Progenitor cell of endocrine pancreas (in vitro differentiated cells): ENCODE data around the gene C1QTNF7. TPM values are rescaled to one million over a fixed set of nuclear protein-coding genes. Genes with fewer than 3 reads are reported as not detected.

Source experiments
- DNase-seq: peaks from one replicate; pipeline ENCODE4 v3.0.0; 2021; ENCODE audit warnings: low spot score; ENCODE audit not compliant: unreplicated experiment
- H3K27ac Mint-ChIP-seq: 2 replicates; pipeline ENCODE4 v1.8.0; 2021; ENCODE audit warnings: mild to moderate bottlenecking, moderate library complexity, mixed read lengths
- H3K27me3 Mint-ChIP-seq: 2 replicates; pipeline ENCODE4 v1.8.0; 2021; ENCODE audit warnings: mixed read lengths
- H3K36me3 Mint-ChIP-seq: 2 replicates; pipeline ENCODE4 v1.8.0; 2022; ENCODE audit warnings: mixed read lengths; ENCODE audit not compliant: insufficient read depth
- H3K4me1 Mint-ChIP-seq: 2 replicates; pipeline ENCODE4 v1.8.0; 2021; ENCODE audit warnings: low read depth, mixed read lengths
- H3K4me3 Mint-ChIP-seq: 2 replicates; pipeline ENCODE4 v1.8.0; 2021; ENCODE audit warnings: low read depth, mild to moderate bottlenecking, moderate library complexity, mixed read lengths
- H3K9me3 Mint-ChIP-seq: 2 replicates; pipeline ENCODE4 v1.8.0; 2021; ENCODE audit warnings: low read depth, mixed read lengths
- total RNA-seq: library from RNA; stranded (reverse); gene quantifications from 2 replicates; pipeline ENCODE4 v1.2.1, GENCODE V29; 2021
- TF ChIP-seq, protein P1 (sequence below): fragments of 200-600 bp; sonication (generic); IDR thresholded peaks from one replicate; pipeline ENCODE4 v1.5.0; 2021; ENCODE audit warnings: antibody characterized with exemption, mild to moderate bottlenecking; ENCODE audit not compliant: unreplicated experiment

Gene C1QTNF7
- total RNA-seq, 1 donor from 2014 or later, result not detected

DNA sequence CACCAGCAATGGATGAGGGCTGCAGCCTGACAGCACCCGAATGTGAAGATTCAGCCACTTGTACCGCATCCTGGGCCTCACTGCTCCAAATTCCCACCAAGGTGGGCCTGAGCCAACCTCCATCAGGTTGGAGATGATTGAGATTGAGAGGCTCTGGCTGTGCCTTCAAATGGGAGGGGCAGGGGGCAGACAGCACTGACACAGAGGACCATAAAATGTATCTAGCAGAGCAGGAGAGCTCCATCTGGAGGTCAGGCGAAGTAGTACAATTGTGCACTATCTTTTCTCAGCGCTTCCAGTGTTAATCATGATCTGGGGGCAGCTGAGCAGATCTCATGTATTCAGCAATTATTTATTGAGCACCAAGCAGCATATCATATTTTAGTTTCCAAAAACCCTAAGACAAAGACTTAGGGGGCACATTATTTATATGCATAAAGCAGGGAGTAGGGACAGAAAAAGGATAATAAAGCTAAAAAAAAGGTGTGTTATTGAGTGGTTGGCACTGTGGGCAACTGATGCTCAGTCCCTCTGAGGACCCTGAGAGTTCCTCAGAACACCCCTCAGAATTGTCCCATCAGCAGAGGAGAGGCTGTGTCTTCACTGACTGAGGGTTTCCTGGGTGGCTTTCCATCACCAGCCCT lies 31.6 kb upstream of the C1QTNF7 start:
- no peak for DNase-seq
- Mint-ChIP-seq H3K9me3 (no peaks in the 10 kb centered on the region), H3K36me3 (no peaks in the 10 kb centered on the region), H3K27me3 (peaks cover 3% of the 10 kb centered on the region), H3K4me3 (no peak overlapping the region), H3K27ac (no peak overlapping the region), H3K4me1 (no peaks in the 10 kb centered on the region)
- TF ChIP-seq, protein P1, sequence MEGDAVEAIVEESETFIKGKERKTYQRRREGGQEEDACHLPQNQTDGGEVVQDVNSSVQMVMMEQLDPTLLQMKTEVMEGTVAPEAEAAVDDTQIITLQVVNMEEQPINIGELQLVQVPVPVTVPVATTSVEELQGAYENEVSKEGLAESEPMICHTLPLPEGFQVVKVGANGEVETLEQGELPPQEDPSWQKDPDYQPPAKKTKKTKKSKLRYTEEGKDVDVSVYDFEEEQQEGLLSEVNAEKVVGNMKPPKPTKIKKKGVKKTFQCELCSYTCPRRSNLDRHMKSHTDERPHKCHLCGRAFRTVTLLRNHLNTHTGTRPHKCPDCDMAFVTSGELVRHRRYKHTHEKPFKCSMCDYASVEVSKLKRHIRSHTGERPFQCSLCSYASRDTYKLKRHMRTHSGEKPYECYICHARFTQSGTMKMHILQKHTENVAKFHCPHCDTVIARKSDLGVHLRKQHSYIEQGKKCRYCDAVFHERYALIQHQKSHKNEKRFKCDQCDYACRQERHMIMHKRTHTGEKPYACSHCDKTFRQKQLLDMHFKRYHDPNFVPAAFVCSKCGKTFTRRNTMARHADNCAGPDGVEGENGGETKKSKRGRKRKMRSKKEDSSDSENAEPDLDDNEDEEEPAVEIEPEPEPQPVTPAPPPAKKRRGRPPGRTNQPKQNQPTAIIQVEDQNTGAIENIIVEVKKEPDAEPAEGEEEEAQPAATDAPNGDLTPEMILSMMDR, result peak; percentile 72

DNA sequence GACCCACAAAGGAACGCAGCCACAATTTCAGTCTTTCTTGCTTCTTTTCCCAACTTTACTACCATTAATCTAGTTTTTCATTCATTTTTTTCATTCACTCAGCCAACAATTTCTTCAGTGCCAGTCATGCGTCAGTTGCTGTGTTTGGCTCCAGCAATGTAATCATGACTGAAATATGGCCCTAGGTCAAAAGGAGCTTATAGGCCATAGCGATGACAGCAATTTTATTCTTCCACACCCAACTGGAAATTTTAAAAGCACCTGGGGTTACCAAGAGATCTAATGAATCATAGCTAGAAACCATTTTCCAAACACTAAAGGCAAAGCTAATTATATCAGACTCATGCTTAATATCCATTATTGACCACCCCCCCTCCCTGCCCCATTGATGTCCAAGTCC lies 29.8 kb upstream of the C1QTNF7 start:
- no peaks in the 10 kb centered on the region for H3K4me1 Mint-ChIP-seq
- peaks cover 3% of the 10 kb centered on the region for H3K27me3 Mint-ChIP-seq
- no peak overlapping the region for H3K4me3 Mint-ChIP-seq
- H3K9me3 Mint-ChIP-seq, result no peaks in the 10 kb centered on the region
- no peak for DNase-seq
- TF ChIP-seq, protein P1, result no peak
- no peaks in the 10 kb centered on the region for H3K36me3 Mint-ChIP-seq
- no peak overlapping the region for H3K27ac Mint-ChIP-seq

DNA sequence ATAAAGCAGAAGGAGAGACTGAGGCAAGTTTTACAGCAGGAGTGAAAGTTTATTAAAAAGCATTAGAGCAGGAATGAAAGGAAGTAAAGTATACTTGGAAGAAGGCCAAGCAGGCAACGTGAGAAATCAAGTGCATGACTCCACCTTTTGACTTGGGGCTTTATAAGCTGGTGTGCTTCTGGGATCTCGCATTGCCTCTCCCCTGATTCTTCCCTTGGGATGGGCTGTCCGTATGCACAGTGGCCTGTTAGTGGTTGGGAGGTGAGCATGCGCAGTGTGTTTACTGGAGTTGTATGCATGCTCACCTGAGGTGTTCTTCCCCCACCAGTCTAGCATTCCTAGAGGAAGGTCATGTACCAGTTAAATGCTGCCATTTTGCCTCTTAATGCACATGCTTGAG lies 29.1 kb upstream of the C1QTNF7 start:
- Mint-ChIP-seq H3K9me3 (no peaks in the 10 kb centered on the region), H3K27me3 (peaks cover 3% of the 10 kb centered on the region), H3K27ac (no peak overlapping the region), H3K4me1 (no peaks in the 10 kb centered on the region), H3K36me3 (no peaks in the 10 kb centered on the region), H3K4me3 (no peak overlapping the region)
- no peak for DNase-seq
- TF ChIP-seq, protein P1, result no peak

DNA sequence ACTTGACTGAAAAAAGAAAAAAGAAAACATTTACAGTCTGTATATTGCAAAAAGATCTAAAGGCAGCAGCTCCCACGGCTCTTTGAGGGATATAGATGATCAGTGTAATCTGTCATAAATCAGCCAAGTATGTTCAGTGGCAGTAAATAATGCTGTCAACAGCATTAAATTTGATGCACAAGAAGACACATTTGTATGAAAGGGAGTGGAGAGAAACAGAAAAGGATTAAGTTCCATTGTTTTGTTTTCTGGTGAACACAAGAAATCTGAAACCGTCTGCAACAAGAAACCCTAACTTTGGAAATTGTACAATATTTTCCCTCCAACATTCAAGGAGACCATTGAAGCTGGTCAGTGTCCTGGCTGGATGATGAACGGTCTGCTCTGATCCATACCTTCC lies 27.6 kb upstream of the C1QTNF7 start:
- no peaks in the 10 kb centered on the region for H3K9me3 Mint-ChIP-seq
- DNase-seq, result no peak

DNA sequence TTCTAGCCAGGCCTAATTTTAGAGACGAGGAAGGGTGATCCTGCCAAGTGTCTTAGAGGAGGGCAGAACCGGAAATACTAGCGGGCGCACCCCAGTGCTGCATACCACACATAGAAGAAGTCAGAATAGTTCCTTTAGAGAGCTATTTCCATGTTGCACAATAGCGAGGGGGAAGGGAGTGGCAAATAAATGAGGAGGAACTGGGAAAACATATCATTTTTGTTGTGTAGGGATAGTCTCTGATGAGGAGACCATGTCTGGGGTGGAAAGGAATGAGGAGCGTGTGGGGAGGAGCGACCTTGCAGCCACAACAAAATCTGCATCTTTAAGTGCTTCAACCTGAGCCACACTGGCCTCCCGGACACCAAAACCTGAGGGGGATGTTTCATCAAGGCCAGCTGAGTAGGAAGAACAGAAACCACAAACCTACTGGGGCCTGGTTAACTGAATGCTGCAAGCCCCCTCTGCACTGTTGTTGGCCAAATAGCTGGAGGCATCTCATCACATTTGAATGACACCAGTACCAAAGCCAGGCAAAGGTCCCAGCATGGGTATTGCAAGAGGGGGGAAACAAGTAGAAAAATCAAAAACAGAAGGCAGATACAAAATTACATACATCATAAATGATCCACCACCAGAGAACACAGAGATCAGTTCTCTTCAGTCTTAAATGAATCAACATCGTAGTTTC lies 26.7 kb upstream of the C1QTNF7 start:
- no peaks in the 10 kb centered on the region for H3K36me3 Mint-ChIP-seq
- H3K4me1 Mint-ChIP-seq, result no peaks in the 10 kb centered on the region
- DNase-seq, result no peak
- H3K27ac Mint-ChIP-seq, result no peak overlapping the region
- TF ChIP-seq, protein P1, result no peak
- no peaks in the 10 kb centered on the region for H3K9me3 Mint-ChIP-seq
- H3K4me3 Mint-ChIP-seq, result no peak overlapping the region
- H3K27me3 Mint-ChIP-seq, result peaks cover 7% of the 10 kb centered on the region

More for the DNA sequence above, 27.6 kb upstream of the C1QTNF7 start:
- Mint-ChIP-seq H3K27ac (no peak overlapping the region), H3K4me3 (no peak overlapping the region), H3K4me1 (no peaks in the 10 kb centered on the region), H3K27me3 (peaks cover 3% of the 10 kb centered on the region), H3K36me3 (no peaks in the 10 kb centered on the region)
- TF ChIP-seq, protein P1, result no peak
